ENCODE measurements around the gene CNTRL.

The CNTRL gene

GRCh38 chr9:121179930-121180681 is 105.4 kb downstream of the CNTRL start:
- no peak for DNase-seq (ENCODE audit: low read depth)

- no peak for DNase-seq (ENCODE audit: low read depth)
Measured at GRCh38 chr9:121182101-121182836, 107.5 kb downstream of the CNTRL start.

- DNase-seq (ENCODE audit: low read depth), result no peak
Measured at GRCh38 chr9:121182989-121183388, 108.2 kb downstream of the CNTRL start.

GRCh38 chr9:121183666-121184423 is 109.1 kb downstream of the CNTRL start:
- no peak for DNase-seq (ENCODE audit: low read depth)

- DNase-seq (ENCODE audit: low read depth), result no peak
Measured at GRCh38 chr9:121184463-121184862, 109.7 kb downstream of the CNTRL start.

- no peak for DNase-seq (ENCODE audit: low read depth)
Measured at GRCh38 chr9:121185178-121185745, 110.5 kb downstream of the CNTRL start.

- DNase-seq (ENCODE audit: low read depth), result no peak
Measured at GRCh38 chr9:121185774-121186403, 111.1 kb downstream of the CNTRL start.

- no peak for DNase-seq (ENCODE audit: low read depth)
Measured at GRCh38 chr9:121187636-121188305, 113.0 kb downstream of the CNTRL start.

GRCh38 chr9:121189006-121189405 is 114.3 kb downstream of the CNTRL start:
- DNase-seq (ENCODE audit: low read depth), result no peak

GRCh38 chr9:121189660-121190059 is 114.9 kb downstream of the CNTRL start:
- DNase-seq (ENCODE audit: low read depth), result no peak

- DNase-seq (ENCODE audit: low read depth), result no peak
Measured at GRCh38 chr9:121191235-121191634, 116.5 kb downstream of the CNTRL start.

GRCh38 chr9:121192518-121192917 is 117.8 kb downstream of the CNTRL start:
- no peak for DNase-seq (ENCODE audit: low read depth)

- no peak for DNase-seq (ENCODE audit: low read depth)
Measured at GRCh38 chr9:121192959-121193640, 118.3 kb downstream of the CNTRL start.

GRCh38 chr9:121194730-121195129 is 120.0 kb downstream of the CNTRL start:
- no peak for DNase-seq (ENCODE audit: low read depth)

- DNase-seq (ENCODE audit: low read depth), result no peak
Measured at GRCh38 chr9:121196389-121196788, 121.6 kb downstream of the CNTRL start.

GRCh38 chr9:121197132-121197531 is 122.4 kb downstream of the CNTRL start:
- DNase-seq (ENCODE audit: low read depth), result no peak

GRCh38 chr9:121198512-121199042 is 123.8 kb downstream of the CNTRL start:
- no peak for DNase-seq (ENCODE audit: low read depth)

GRCh38 chr9:121199921-121200320 is 125.2 kb downstream of the CNTRL start:
- DNase-seq (ENCODE audit: low read depth), result no peak

GRCh38 chr9:121200356-121200755 is 125.6 kb downstream of the CNTRL start:
- DNase-seq (ENCODE audit: low read depth), result no peak

- no peak for DNase-seq (ENCODE audit: low read depth)
Measured at GRCh38 chr9:121201045-121201737, 126.4 kb downstream of the CNTRL start.
